Common myeloid progenitor, CD34-positive (primary cell): Measurements from ENCODE around the gene PNPLA8. TPM values are rescaled to one million over a fixed set of nuclear protein-coding genes. Genes with fewer than 3 reads are reported as not detected.

Experiments
- CTCF ChIA-PET: fragments of 350-600 bp; sonication (Branson Sonifier 250); formaldehyde crosslinking; loops from one replicate; lab custom pipeline; 2021; ENCODE audit warnings: antibody characterized with exemption; lab: Charles Lee
- POLR2A ChIA-PET: fragments of 350-600 bp; sonication (Branson Sonifier 250); formaldehyde crosslinking; loops from one replicate; lab custom pipeline; 2021; ENCODE audit warnings: antibody characterized with exemption; lab: Charles Lee
- DNase-seq, 3 donors: peaks; one replicate each; pipeline versions ENCODE4 v3.0.0 to v3.0.0-alpha.2; 2013
- H3K27ac ChIP-seq, 2 experiments: 1 replicate in 1 of 2; 2 replicates in 1 of 2; pipeline ENCODE4 v1.7.0; 2013; ENCODE audit warnings: inconsistent platforms in 2 of 2, low read length in 2 of 2, mild to moderate bottlenecking in 2 of 2, low read depth in 1 of 2, moderate library complexity in 1 of 2; ENCODE audit not compliant: severe bottlenecking in 2 of 2, insufficient read depth in 1 of 2, poor library complexity in 1 of 2
- H3K27me3 ChIP-seq, 5 experiments: replicated peaks in 2 of 5; 1 replicate in 3 of 5; 2 replicates in 2 of 5; pipeline versions ENCODE4 v1.6.1 to v1.7.0; 2013; ENCODE audit warnings: low read length in 4 of 5, mild to moderate bottlenecking in 2 of 5, moderate library complexity in 2 of 5, inconsistent platforms in 1 of 5; ENCODE audit not compliant: insufficient read depth in 5 of 5, control insufficient read depth in 4 of 5
- H3K36me3 ChIP-seq, 4 experiments: 1 replicate in 2 of 4; 2 replicates in 2 of 4; pipeline versions ENCODE4 v1.6.1 to v1.7.0; 2013; ENCODE audit warnings: low read length in 3 of 4, control low read depth in 1 of 4, mild to moderate bottlenecking in 1 of 4; ENCODE audit not compliant: control insufficient read depth in 4 of 4, insufficient read depth in 4 of 4
- H3K4me1 ChIP-seq, 4 experiments: 1 replicate in 3 of 4; 2 replicates in 1 of 4; pipeline versions ENCODE4 v1.6.1 to v1.7.1; 2013; ENCODE audit warnings: low read length in 3 of 4, mild to moderate bottlenecking in 3 of 4, control low read depth in 1 of 4, inconsistent platforms in 1 of 4, moderate library complexity in 1 of 4; ENCODE audit not compliant: control insufficient read depth in 4 of 4, insufficient read depth in 4 of 4; ENCODE audit errors: control extremely low read depth in 1 of 4
- H3K4me3 ChIP-seq, 7 experiments: 1 replicate in 4 of 7; 2 replicates in 3 of 7; pipeline versions ENCODE4 v1.5.1 to v1.7.0; 2013; ENCODE audit warnings: mild to moderate bottlenecking in 7 of 7, low read length in 6 of 7, moderate library complexity in 6 of 7, inconsistent platforms in 2 of 7, low read depth in 2 of 7, control low read depth in 1 of 7; ENCODE audit not compliant: insufficient read depth in 4 of 7, control insufficient read depth in 1 of 7; ENCODE audit errors: extremely low read depth in 1 of 7
- H3K9me3 ChIP-seq, 5 experiments: 1 replicate in 4 of 5; 2 replicates in 1 of 5; pipeline versions ENCODE4 v1.6.1 to v1.7.1; 2013; ENCODE audit warnings: low read length in 4 of 5, mild to moderate bottlenecking in 2 of 5, inconsistent platforms in 1 of 5, low read depth in 1 of 5, moderate library complexity in 1 of 5; ENCODE audit not compliant: control insufficient read depth in 4 of 5, insufficient read depth in 2 of 5; ENCODE audit errors: control extremely low read depth in 1 of 5
- WGBS: methylation state at CpG from one replicate; pipeline ENCODE4 v1.1.5; 2013; ENCODE audit not compliant: insufficient coverage; 5-methylcytosine and 5-hydroxymethylcytosine counted together
- polyA plus RNA-seq: library from polyadenylated mRNA; unstranded; fragments of 120-200 nt; gene quantifications from one replicate; pipeline ENCODE4 v1.2.1, GENCODE V29; 2013

Gene PNPLA8, protein sequence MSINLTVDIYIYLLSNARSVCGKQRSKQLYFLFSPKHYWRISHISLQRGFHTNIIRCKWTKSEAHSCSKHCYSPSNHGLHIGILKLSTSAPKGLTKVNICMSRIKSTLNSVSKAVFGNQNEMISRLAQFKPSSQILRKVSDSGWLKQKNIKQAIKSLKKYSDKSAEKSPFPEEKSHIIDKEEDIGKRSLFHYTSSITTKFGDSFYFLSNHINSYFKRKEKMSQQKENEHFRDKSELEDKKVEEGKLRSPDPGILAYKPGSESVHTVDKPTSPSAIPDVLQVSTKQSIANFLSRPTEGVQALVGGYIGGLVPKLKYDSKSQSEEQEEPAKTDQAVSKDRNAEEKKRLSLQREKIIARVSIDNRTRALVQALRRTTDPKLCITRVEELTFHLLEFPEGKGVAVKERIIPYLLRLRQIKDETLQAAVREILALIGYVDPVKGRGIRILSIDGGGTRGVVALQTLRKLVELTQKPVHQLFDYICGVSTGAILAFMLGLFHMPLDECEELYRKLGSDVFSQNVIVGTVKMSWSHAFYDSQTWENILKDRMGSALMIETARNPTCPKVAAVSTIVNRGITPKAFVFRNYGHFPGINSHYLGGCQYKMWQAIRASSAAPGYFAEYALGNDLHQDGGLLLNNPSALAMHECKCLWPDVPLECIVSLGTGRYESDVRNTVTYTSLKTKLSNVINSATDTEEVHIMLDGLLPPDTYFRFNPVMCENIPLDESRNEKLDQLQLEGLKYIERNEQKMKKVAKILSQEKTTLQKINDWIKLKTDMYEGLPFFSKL
- 22.6 TPM for polyA plus RNA-seq

DNA sequence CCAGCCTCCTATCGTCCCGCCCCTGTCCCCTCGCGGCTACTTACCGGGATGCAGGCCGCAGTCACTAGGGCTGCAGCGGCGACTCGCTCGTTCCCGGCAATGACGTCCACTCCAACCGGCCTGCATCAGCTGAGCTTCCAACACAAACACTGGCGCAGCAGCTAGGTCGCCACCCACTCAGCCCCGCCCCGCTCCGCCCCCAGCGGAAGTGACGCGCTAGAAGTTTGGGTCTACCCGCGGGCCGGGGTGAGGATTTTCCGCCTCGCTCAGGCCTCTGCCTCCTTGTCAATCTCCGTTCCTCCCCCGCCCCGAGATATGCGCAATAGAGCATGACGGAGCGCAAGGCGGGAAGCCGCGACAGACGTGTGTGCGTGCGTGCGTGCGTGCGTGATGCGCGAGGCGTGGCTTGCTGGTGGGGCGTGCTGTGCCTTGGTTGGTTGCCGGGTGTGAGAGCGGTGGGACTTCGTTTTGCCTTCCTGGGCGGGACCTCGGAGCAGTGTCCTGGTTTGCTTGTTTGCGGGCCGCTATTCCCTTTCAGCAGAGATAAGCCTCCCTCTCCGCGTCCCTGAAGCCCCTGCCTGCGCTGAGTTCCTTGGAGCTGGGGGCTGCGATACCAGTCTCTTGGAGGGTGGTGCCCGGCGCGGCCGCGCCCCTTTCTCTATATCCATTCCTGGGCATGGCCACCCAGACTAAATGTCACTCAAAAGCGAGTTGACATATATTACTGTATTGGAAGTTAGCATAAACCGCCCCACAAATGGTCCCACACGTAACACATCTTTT lies at the start of gene PNPLA8:
Gene PNPLA8, minus strand, starts transcription at position 151 of the 783 bp plus-strand sequence. CDS start 10,644 bp downstream, outside the sequence.
- Histone ChIP-seq H3K4me1 (peaks cover 5 to 23% (median 12%) of the 10 kb centered on the region in 4 experiments), H3K9me3 (no peaks in the 10 kb centered on the region), H3K27ac (peak within 1 kb of the TSS; percentile 95 to 99), H3K4me3 (peak within 1 kb of the TSS; percentile 80 to 98 (median 92)), H3K36me3 (peaks cover 0 to 2% (median 0%) of the 10 kb centered on the region in 4 experiments), H3K27me3 (no peaks in the 10 kb centered on the region)
- CTCF ChIA-PET, result interaction anchor here (1.0 to 1.3 kb wide), 5 partner anchors 11 to 71 kb away, joined by 3 to 4 read pairs (median 3); partner anchors contain the start of genes DNAJB9 and THAP5
- WGBS, result 0% methylated on average over 61 of the region's 64 CpGs
- POLR2A ChIA-PET, result interaction anchor here (0.7 to 2.7 kb wide), 4 partner anchors 9 to 44 kb away, joined by 3 to 14 read pairs (median 4); partner anchors contain the start of genes DNAJB9 and THAP5
- DNase-seq, result peak; percentile 100

DNA sequence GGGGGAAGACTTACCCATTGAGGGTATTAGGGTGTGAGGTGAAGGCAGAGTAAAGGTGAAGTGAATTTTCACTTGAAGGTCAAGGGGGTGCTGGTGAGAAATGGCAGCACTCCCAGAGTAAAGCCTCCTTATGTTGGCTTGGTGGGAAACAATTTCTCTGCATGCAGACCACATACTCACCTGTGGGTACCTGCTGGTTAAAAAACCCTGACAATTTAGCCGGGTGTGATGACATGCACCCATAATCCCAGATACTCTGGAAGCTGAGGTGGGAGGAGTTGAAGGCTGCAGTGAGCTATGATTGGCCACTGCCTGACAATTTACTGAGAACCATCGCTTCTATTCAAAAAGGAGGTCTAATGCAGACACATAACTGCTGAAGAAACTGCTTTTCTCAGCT lies 49.2 kb upstream of the PNPLA8 start:
- POLR2A ChIA-PET, result no interaction called here
- DNase-seq, result no peak
- Histone ChIP-seq H3K9me3 (peaks cover 0 to 12% (median 12%) of the 10 kb centered on the region in 5 experiments), H3K4me1 (peaks cover 5 to 17% (median 9%) of the 10 kb centered on the region in 4 experiments), H3K36me3 (peaks cover 0 to 33% (median 18%) of the 10 kb centered on the region in 4 experiments), H3K4me3 (no peak overlapping the region), H3K27me3 (no peaks in the 10 kb centered on the region), H3K27ac (no peak overlapping the region)
- no CpG with 5 or more reads among the region's 2 CpGs for WGBS
- CTCF ChIA-PET, result interaction anchor here (1.4 kb wide), 1 partner anchor 18 kb away, joined by 4 read pairs; no protein-coding TSS in a partner anchor

DNA sequence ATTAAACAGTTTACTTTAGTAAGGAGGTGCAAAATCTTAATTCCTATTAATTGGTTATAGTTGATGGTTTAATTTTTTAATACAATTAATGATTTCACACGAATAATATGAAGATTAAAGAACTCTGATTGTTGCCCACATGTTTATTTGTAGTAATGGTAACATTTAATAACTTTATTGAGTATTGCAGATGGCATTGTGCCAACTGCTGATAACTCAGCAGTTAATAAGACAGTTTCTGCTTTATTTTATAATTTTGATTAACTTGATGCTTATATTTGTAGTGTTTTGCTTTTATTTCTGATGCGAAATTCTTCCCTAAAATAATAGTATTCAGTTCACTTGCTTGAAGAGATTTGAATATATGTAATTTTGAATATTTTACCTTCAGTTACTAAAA lies 46.5 kb upstream of the PNPLA8 start:
- Histone ChIP-seq H3K9me3 (no peaks in the 10 kb centered on the region), H3K27me3 (no peaks in the 10 kb centered on the region), H3K4me3 (no peak overlapping the region), H3K36me3 (peaks cover 0 to 18% (median 11%) of the 10 kb centered on the region in 4 experiments), H3K4me1 (peaks cover 13 to 33% (median 20%) of the 10 kb centered on the region in 4 experiments), H3K27ac (no peak overlapping the region)
- WGBS, result no CpG with 5 or more reads among the region's 2 CpGs
- ChIA-PET POLR2A (no interaction called here), CTCF (no interaction called here)
- no peak for DNase-seq

DNA sequence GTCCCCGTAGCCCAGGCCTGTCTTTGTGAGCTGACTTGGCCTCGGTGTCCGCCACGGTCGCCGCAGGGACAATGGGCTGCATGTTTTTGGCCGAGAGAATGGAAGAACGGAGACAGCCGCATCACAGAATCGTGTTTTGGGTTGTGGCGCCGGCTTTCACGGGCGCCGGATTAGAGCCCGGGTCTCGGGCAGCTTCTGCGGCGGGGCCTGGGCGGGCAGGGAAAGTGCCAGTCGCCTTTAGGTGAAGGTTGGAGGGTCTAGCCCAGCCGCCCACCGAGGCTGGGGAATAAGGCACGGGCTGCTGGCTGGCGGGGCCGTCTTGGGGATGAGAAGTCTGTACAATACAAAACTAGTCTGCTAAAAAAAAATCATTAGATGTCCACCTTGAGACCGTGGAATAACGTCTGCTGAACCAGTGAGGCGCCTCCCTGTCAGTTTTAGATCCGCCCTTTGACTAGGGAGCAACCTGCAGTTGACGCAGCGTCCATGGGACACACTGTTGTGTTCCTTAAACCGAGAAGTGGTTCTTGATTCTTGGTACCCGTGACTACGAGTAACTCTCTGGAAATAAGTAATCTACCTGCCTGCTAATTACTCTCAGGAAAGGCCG lies 44.3 kb upstream of the PNPLA8 start:
- ChIA-PET POLR2A (interaction anchor here (1.0 to 2.0 kb wide), 3 partner anchors 34 to 45 kb away, joined by 3 to 14 read pairs (median 4); partner anchors contain the start of gene PNPLA8), CTCF (interaction anchor here (0.9 to 1.5 kb wide), 3 partner anchors 43 to 73 kb away, joined by 3 to 4 read pairs (median 3); partner anchors contain the start of gene PNPLA8)
- WGBS, result under 1% methylated on average over 27 of the region's 36 CpGs
- Histone ChIP-seq H3K27me3 (no peaks in the 10 kb centered on the region), H3K27ac (peak overlapping the region; percentile 95 to 98), H3K4me1 (peaks cover 13 to 33% (median 24%) of the 10 kb centered on the region in 4 experiments), H3K36me3 (peaks cover 0 to 23% (median 15%) of the 10 kb centered on the region in 4 experiments), H3K4me3 (peak overlapping the region; percentile 72 to 89 (median 83)), H3K9me3 (peaks cover 0 to 2% (median 0%) of the 10 kb centered on the region in 5 experiments)
- peak; percentile 43 to 75 (median 69) for DNase-seq

DNA sequence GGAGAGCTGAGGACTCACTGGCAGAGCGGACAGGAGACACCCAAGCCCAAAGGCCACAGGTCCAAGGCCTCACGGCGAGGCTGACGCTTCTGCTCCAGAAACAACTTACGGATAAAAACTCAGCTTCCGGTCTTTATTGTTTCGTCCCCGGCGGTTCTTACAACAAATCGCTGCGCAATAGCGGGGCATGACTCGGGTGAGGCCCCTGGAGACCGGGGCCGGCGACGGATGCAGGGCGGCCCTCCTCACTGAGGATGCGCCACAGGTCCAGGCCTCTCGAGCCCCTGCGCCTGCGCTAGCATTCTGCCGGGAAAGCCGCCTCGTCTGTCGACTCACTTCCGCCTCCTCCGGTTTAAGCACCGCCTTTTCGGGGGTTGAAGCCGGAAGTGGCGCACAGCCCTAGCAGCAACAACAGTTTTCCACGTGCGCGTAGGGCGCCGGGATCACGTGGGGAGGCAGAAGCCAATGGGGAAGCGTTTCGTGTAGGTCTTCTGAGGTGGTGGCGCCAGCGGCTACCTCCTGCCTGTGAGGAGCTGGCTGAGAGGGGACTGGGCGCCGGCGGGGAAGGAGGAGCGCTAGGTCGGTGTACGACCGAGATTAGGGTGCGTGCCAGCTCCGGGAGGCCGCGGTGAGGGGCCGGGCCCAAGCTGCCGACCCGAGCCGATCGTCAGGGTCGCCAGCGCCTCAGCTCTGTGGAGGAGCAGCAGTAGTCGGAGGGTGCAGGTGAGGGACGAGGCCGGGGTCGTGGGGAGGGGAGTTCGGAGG lies 43.6 kb upstream of the PNPLA8 start, which contains the start of the genes DNAJB9 and THAP5:
Gene DNAJB9, plus strand, starts transcription at position 494 of the 765 bp plus-strand sequence. CDS start 1,853 bp downstream, outside the sequence.
Gene THAP5, minus strand, starts transcription at position 326 of the 765 bp plus-strand sequence. Its CDS starts 137 bp downstream, at position 189.
- Histone ChIP-seq H3K27ac (peak within 1 kb of the TSS; percentile 95 to 98), H3K36me3 (peaks cover 1 to 25% (median 11%) of the 10 kb centered on the region in 4 experiments), H3K9me3 (peaks cover 0 to 2% (median 0%) of the 10 kb centered on the region in 5 experiments), H3K27me3 (no peaks in the 10 kb centered on the region), H3K4me3 (peak within 1 kb of the TSS; percentile 72 to 89 (median 83)), H3K4me1 (peaks cover 13 to 33% (median 24%) of the 10 kb centered on the region in 4 experiments)
- ChIA-PET CTCF (interaction anchor here (0.9 to 1.5 kb wide), 3 partner anchors 43 to 73 kb away, joined by 3 to 4 read pairs (median 3); partner anchors contain the start of gene PNPLA8), POLR2A (interaction anchor here (0.6 to 2.0 kb wide), 6 partner anchors 33 to 103 kb away, joined by 3 to 14 read pairs (median 4); partner anchors contain the start of gene PNPLA8)
- WGBS, result under 1% methylated on average over 65 of the region's 65 CpGs
- peak; percentile 100 for DNase-seq
